Endothelial cell of umbilical vein (primary cell): ENCODE data around the gene CADPS. TPM values are rescaled to one million over a fixed set of nuclear protein-coding genes. Genes with fewer than 3 reads are reported as not detected.

Experiments
- BruUV-seq: library from RNA; stranded (reverse); fragments of 400-500 nt; replicated peaks from 2 replicates; lab custom pipeline; 2021; lab: Mats Ljungman, UMichigan
- CTCF ChIA-PET: fragments of 300-600, 350-600 bp; sonication (Branson Sonifier 250); formaldehyde crosslinking; loops from one replicate; lab custom pipeline; 2021; ENCODE audit warnings: antibody characterized with exemption, inconsistent platforms; lab: Charles Lee
- POLR2A ChIA-PET: fragments of 300-600, 350-600 bp; sonication (Branson Sonifier 250); formaldehyde crosslinking; loops from one replicate; lab custom pipeline; 2021; ENCODE audit warnings: antibody characterized with exemption, inconsistent platforms; lab: Charles Lee
- DNase-seq: peaks from one replicate; pipeline ENCODE4 v3.0.0-alpha.2; 2011; ENCODE audit warnings: low read depth, low spot score
- FAIRE-seq: peaks from 2 replicates; lab custom pipeline; 2011; peaks lifted over from hg19 to GRCh38; lab: Jason Lieb, UNC
- H2AFZ ChIP-seq: 2 replicates; pipeline ENCODE4 v1.6.0; 2012; ENCODE audit warnings: low read depth, low read length, control low read depth, inconsistent platforms
- H3K27ac ChIP-seq: 2 replicates; pipeline ENCODE4 v1.5.1; 2011; ENCODE audit warnings: low read depth, mild to moderate bottlenecking, control low read depth, low read length, moderate library complexity; ENCODE audit not compliant: insufficient read depth
- H3K27me3 ChIP-seq, 2 experiments: 2 replicates each; pipeline versions ENCODE4 v1.6.0 to v1.6.1; 2011; ENCODE audit warnings: low read length in 2 of 2, mixed read lengths in 1 of 2; ENCODE audit not compliant: control insufficient read depth in 2 of 2, insufficient read depth in 2 of 2
- H3K36me3 ChIP-seq, 2 experiments: 2 replicates in 1 of 2; 3 replicates in 1 of 2; pipeline ENCODE4 v1.5.1; 2011; ENCODE audit warnings: low read length in 2 of 2, mild to moderate bottlenecking in 1 of 2, moderate library complexity in 1 of 2; ENCODE audit not compliant: control insufficient read depth in 2 of 2, insufficient read depth in 2 of 2; ENCODE audit errors: extremely low read depth in 1 of 2
- H3K4me1 ChIP-seq: 3 replicates; pipeline ENCODE4 v1.5.1; 2011; ENCODE audit warnings: mild to moderate bottlenecking, low read length; ENCODE audit not compliant: control insufficient read depth, insufficient read depth; ENCODE audit errors: extremely low read depth
- H3K4me2 ChIP-seq: 2 replicates; pipeline ENCODE4 v1.6.1; 2011; ENCODE audit warnings: low read length, control low read depth, mixed read lengths; ENCODE audit not compliant: insufficient read depth
- H3K4me3 ChIP-seq, 3 experiments: fragments of 200-600 bp in 1 of 3; sonication (generic), shearing (Covaris generic) in 1 of 3; replicated peaks in 1 of 3; 2 replicates each; pipeline ENCODE4 v1.5.1; 2011 to 2016; ENCODE audit warnings: control low read depth in 3 of 3, low read length in 3 of 3, mild to moderate bottlenecking in 2 of 3, inconsistent platforms in 1 of 3, low read depth in 1 of 3, moderate library complexity in 1 of 3; ENCODE audit not compliant: insufficient read depth in 1 of 3
- H3K79me2 ChIP-seq: 2 replicates; pipeline ENCODE4 v1.6.0; 2012; ENCODE audit warnings: low read length, inconsistent platforms; ENCODE audit not compliant: control insufficient read depth, insufficient read depth
- H3K9ac ChIP-seq: replicated peaks from 2 replicates; pipeline ENCODE3; 2011; ENCODE audit warnings: low read length, control low read depth; ENCODE audit not compliant: insufficient read depth; ENCODE audit errors: extremely low read depth
- H3K9me1 ChIP-seq: replicated peaks from 3 replicates; pipeline ENCODE4 v1.6.0; 2011; ENCODE audit warnings: mild to moderate bottlenecking, low read length; ENCODE audit not compliant: control insufficient read depth, insufficient read depth; ENCODE audit errors: extremely low read depth
- H3K9me3 ChIP-seq: replicated peaks from 2 replicates; pipeline ENCODE4 v1.5.1; 2012; ENCODE audit warnings: low read length, inconsistent platforms; ENCODE audit not compliant: control insufficient read depth, insufficient read depth
- H4K20me1 ChIP-seq: replicated peaks from 2 replicates; pipeline ENCODE3; 2011; ENCODE audit warnings: mild to moderate bottlenecking, low read length; ENCODE audit not compliant: control insufficient read depth, insufficient read depth; ENCODE audit errors: extremely low read depth
- EZH2 ChIP-seq: IDR thresholded peaks from 2 replicates; pipeline ENCODE4 v1.6.1; 2012; ENCODE audit warnings: borderline replicate concordance, low read depth, mild to moderate bottlenecking, moderate library complexity, low read length, inconsistent platforms; ENCODE audit not compliant: severe bottlenecking
- FOS ChIP-seq: IDR thresholded peaks from 2 replicates; pipeline ENCODE4 v1.6.1; 2011; ENCODE audit warnings: mild to moderate bottlenecking, low read length, moderate library complexity, borderline replicate concordance; ENCODE audit not compliant: insufficient read depth
- GATA2 ChIP-seq: IDR thresholded peaks from 2 replicates; pipeline ENCODE4 v1.7.0; 2011; ENCODE audit warnings: low read depth, mild to moderate bottlenecking, moderate library complexity, mixed read lengths, low read length; ENCODE audit not compliant: insufficient read length, insufficient read depth
- JUN ChIP-seq: IDR thresholded peaks from 2 replicates; pipeline ENCODE4 v1.6.1; 2011; ENCODE audit warnings: borderline replicate concordance, low read depth; ENCODE audit not compliant: insufficient read length, insufficient read depth
- MYC ChIP-seq: IDR thresholded peaks from one replicate; pipeline ENCODE4 v1.6.1; 2011; ENCODE audit warnings: mild to moderate bottlenecking, low read depth, low read length
- POLR2A ChIP-seq: IDR thresholded peaks from 2 replicates; pipeline ENCODE4 v1.6.1; 2012; ENCODE audit warnings: low read depth, mild to moderate bottlenecking, control low read depth, low read length
- POLR2AphosphoS5 ChIP-seq: IDR thresholded peaks from 2 replicates; pipeline ENCODE4 v1.6.1; 2012; ENCODE audit warnings: low read depth, mild to moderate bottlenecking, control low read depth, low read length, moderate library complexity; ENCODE audit not compliant: insufficient read depth
- dilution Hi-C: fragments of 300-500 bp; cut with MboI; formaldehyde crosslinking; loops from one replicate; pipeline ENCODE4 v1.15.0; 2019; ENCODE audit warnings: low sequenced_read_pairs; ENCODE audit not compliant: extremely low pct_ligation_motif_present
- intact Hi-C: fragments of 100-400 bp; cut with micrococcal nuclease; formaldehyde crosslinking; loops from one replicate; pipeline ENCODE4 v1.10.0; 2022
- polyA plus RNA-seq, 4 experiments: library from polyadenylated mRNA; depleted of rRNA in 3 of 4; stranded (reverse) in 3 of 4; unstranded in 1 of 4; fragments of >200 nt; gene quantifications; 2 replicates each; pipeline versions ENCODE4 v1.2.1 to v1.2.3, GENCODE V29; 2011 to 2012; ENCODE audit warnings: missing spikeins in 1 of 4
- total RNA-seq: library from RNA; stranded (reverse); gene quantifications from 2 replicates; pipeline ENCODE4 v1.2.3, GENCODE V29; 2021
- TF ChIP-seq, protein P1 (sequence below), 2 donors: IDR thresholded peaks; 1 replicate in 1 of 2; 2 replicates in 1 of 2; pipeline ENCODE4 v1.5.1; 2011; ENCODE audit warnings: low read length in 2 of 2, mild to moderate bottlenecking in 2 of 2, moderate library complexity in 2 of 2, control low read depth in 1 of 2, inconsistent platforms in 1 of 2, low read depth in 1 of 2; ENCODE audit not compliant: insufficient read depth in 1 of 2; ENCODE audit errors: extremely low read depth in 1 of 2
- TF ChIP-seq, protein P2 (sequence below): IDR thresholded peaks from 2 replicates; pipeline ENCODE4 v1.6.1; 2011; ENCODE audit not compliant: insufficient read depth, insufficient read length

Gene CADPS
- total and polyA plus RNA-seq, 2 donors (not counting 3 experiments of a cell fraction or from before 2014, with no cell fraction given) = not detected

DNA sequence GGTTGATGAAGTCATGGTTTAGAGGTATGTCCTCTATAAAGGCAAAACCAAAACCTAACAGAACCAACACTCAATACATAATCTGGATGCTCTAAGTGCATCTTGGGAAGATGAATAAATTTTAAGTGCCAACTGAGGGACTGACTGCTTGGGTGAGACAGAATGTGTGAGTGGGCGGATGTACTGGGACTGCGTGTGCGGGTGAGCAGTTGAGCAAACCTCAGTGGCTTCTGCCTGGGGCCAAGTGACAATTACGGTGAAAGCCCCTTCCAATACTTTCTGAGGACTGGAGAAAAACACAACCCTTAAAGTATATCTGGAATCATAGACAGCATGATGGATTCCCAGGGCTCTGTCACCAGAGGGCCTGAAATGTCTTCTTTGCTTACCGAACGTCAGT, 421.8 kb downstream of the CADPS start:
- no peaks in the 10 kb centered on the region for H3K9me3 ChIP-seq
- H3K4me1 ChIP-seq = no peaks in the 10 kb centered on the region
- H3K9me1 ChIP-seq = no peaks in the 10 kb centered on the region
- H3K36me3 ChIP-seq = no peaks in the 10 kb centered on the region
- TF ChIP-seq, protein P1, sequence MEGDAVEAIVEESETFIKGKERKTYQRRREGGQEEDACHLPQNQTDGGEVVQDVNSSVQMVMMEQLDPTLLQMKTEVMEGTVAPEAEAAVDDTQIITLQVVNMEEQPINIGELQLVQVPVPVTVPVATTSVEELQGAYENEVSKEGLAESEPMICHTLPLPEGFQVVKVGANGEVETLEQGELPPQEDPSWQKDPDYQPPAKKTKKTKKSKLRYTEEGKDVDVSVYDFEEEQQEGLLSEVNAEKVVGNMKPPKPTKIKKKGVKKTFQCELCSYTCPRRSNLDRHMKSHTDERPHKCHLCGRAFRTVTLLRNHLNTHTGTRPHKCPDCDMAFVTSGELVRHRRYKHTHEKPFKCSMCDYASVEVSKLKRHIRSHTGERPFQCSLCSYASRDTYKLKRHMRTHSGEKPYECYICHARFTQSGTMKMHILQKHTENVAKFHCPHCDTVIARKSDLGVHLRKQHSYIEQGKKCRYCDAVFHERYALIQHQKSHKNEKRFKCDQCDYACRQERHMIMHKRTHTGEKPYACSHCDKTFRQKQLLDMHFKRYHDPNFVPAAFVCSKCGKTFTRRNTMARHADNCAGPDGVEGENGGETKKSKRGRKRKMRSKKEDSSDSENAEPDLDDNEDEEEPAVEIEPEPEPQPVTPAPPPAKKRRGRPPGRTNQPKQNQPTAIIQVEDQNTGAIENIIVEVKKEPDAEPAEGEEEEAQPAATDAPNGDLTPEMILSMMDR (IDR thresholded peaks at IDR 0.05; ENCODE audit: extremely low read depth in 1 of 2, insufficient read depth in 1 of 2, low read depth in 1 of 2, low read length in 2 of 2) = no peak
- TF ChIP-seq, protein P2, sequence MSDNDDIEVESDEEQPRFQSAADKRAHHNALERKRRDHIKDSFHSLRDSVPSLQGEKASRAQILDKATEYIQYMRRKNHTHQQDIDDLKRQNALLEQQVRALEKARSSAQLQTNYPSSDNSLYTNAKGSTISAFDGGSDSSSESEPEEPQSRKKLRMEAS = no peak
- TF ChIP-seq POLR2AphosphoS5 = no peak
- TF ChIP-seq POLR2A = no peak
- no peak for TF ChIP-seq EZH2
- TF ChIP-seq GATA2 = no peak
- TF ChIP-seq MYC = no peak
- TF ChIP-seq FOS = no peak
- TF ChIP-seq JUN = no peak
- no peak overlapping the region for H2AFZ ChIP-seq
- no peak overlapping the region for H3K27ac ChIP-seq
- intact Hi-C loops = no loop called here
- POLR2A ChIA-PET = no interaction called here
- H4K20me1 ChIP-seq = no peaks in the 10 kb centered on the region
- CTCF ChIA-PET = no interaction called here
- H3K4me2 ChIP-seq = no peak overlapping the region
- no peak overlapping the region for H3K9ac ChIP-seq
- no peaks in the 10 kb centered on the region for H3K79me2 ChIP-seq
- FAIRE-seq = no peak
- H3K4me3 ChIP-seq = no peak overlapping the region
- no peak for DNase-seq
- no TSS peak for BruUV-seq
- dilution Hi-C loops = no loop called here
- H3K27me3 ChIP-seq = peaks cover 0 to 3% of the 10 kb centered on the region in 2 experiments
